AG10803 (cell line): ENCODE results near the gene DAPK3.
"Not testable (repeated sequence)": the region's sequence is repeated elsewhere in the genome, so short reads cannot be mapped to it uniquely, and the experiment has no call there.

Source experiments
- DNase-seq: peaks from one replicate; pipeline ENCODE4 v3.0.0; 2010; ENCODE audit warnings: low read depth
- H3K4me3 ChIP-seq: 2 replicates; pipeline ENCODE4 v1.5.1; 2011; ENCODE audit warnings: mild to moderate bottlenecking, low read length, control low read depth
- CTCF ChIP-seq: conservative IDR thresholded peaks from 2 replicates; pipeline ENCODE4 v1.5.1; 2011; ENCODE audit warnings: mild to moderate bottlenecking, low read length, control low read depth, inconsistent platforms

The DAPK3 gene

GRCh38 chr19:4015705-4016402, 45.0 kb upstream of the DAPK3 start:
- no peak for DNase-seq
- H3K4me3 ChIP-seq = no peak overlapping the region
- no peak for TF ChIP-seq CTCF

- H3K4me3 ChIP-seq = no peak overlapping the region
- DNase-seq = no peak
- no peak for TF ChIP-seq CTCF
Measured at GRCh38 chr19:4014541-4015491, 43.9 kb upstream of the DAPK3 start.

GRCh38 chr19:4013886-4014540, 43.1 kb upstream of the DAPK3 start:
- no peak overlapping the region for H3K4me3 ChIP-seq
- no peak for TF ChIP-seq CTCF
- DNase-seq = no peak

GRCh38 chr19:4012975-4013634, 42.2 kb upstream of the DAPK3 start:
- TF ChIP-seq CTCF = no peak
- no peak overlapping the region for H3K4me3 ChIP-seq
- no peak for DNase-seq

GRCh38 chr19:4012092-4012974, 41.4 kb upstream of the DAPK3 start:
- no peak for DNase-seq
- TF ChIP-seq CTCF = no peak
- H3K4me3 ChIP-seq = no peak overlapping the region

GRCh38 chr19:4011430-4011829, 40.5 kb upstream of the DAPK3 start:
- DNase-seq, H3K4me3 ChIP-seq: not testable (repeated sequence)
